Aorta (tissue), 5 donors: Measurements from ENCODE around the gene VSIR. TPM values are rescaled to one million over a fixed set of nuclear protein-coding genes. Genes with fewer than 3 reads are reported as not detected.
A peak's percentile ranks its signal among the peaks of the same experiment; 100 is the strongest.

ENCODE experiments used
- ATAC-seq: fragments of 200-7000 bp; cut with Tn5 transposase; one replicate; pipeline ENCODE4 v1.9.1; 2022; ENCODE audit warnings: moderate library complexity; ENCODE audit not compliant: low FRiP score
- DNase-seq, 2 donors: peaks; one replicate each; pipeline ENCODE4 v3.0.0-alpha.2; 2020
- H3K27ac ChIP-seq, 2 donors: one replicate each; pipeline ENCODE4 v1.5.1; 2013; ENCODE audit warnings: low read length in 2 of 2, mild to moderate bottlenecking in 2 of 2, moderate library complexity in 2 of 2, control low read depth in 1 of 2, inconsistent platforms in 1 of 2, low read depth in 1 of 2
- H3K27me3 ChIP-seq, 2 donors: one replicate each; pipeline ENCODE4 v1.6.1; 2013; ENCODE audit warnings: control low read depth in 1 of 2, low read length in 1 of 2, mild to moderate bottlenecking in 1 of 2, moderate library complexity in 1 of 2; ENCODE audit not compliant: insufficient read depth in 2 of 2, control insufficient read depth in 1 of 2
- H3K36me3 ChIP-seq, 2 donors: one replicate each; pipeline ENCODE4 v1.6.1; 2013; ENCODE audit warnings: control low read depth in 1 of 2, low read length in 1 of 2, mild to moderate bottlenecking in 1 of 2; ENCODE audit not compliant: insufficient read depth in 2 of 2, control insufficient read depth in 1 of 2
- H3K4me1 ChIP-seq, 2 donors: one replicate each; pipeline ENCODE4 v1.6.1; 2013; ENCODE audit warnings: low read length in 2 of 2, control low read depth in 1 of 2, mild to moderate bottlenecking in 1 of 2, moderate library complexity in 1 of 2; ENCODE audit not compliant: insufficient read depth in 2 of 2, control insufficient read depth in 1 of 2
- H3K4me3 ChIP-seq, 2 donors: one replicate each; pipeline ENCODE4 v1.5.1; 2013; ENCODE audit warnings: low read length in 2 of 2, control low read depth in 1 of 2, mild to moderate bottlenecking in 1 of 2
- H3K9me3 ChIP-seq: one replicate; pipeline ENCODE4 v1.6.1; 2013; ENCODE audit warnings: mild to moderate bottlenecking, low read length; ENCODE audit not compliant: control insufficient read depth
- WGBS, 2 donors: extraction: QIAGEN DNeasy Blood & Tissue Kit; methylation state at CpG; one replicate each; pipeline ENCODE4 v1.1.7; 2013; 5-methylcytosine and 5-hydroxymethylcytosine counted together
- intact Hi-C, 2 donors: fragments of 100-400 bp; cut with DNase I; formaldehyde crosslinking; loops; one replicate each; pipeline versions ENCODE4 v1.14.2 to v1.15.0; 2022
- polyA plus RNA-seq, 2 donors: library from polyadenylated mRNA; stranded (reverse); fragments of 200-250 nt; gene quantifications; one replicate each; pipeline ENCODE4 v1.2.3, GENCODE V29; 2013
- total RNA-seq, 2 donors: library from RNA; stranded (reverse); fragmentation: NEBNext Ultra II Directional; extraction: Animal tissue kit (Norgen Biotek cat#: 25700); gene quantifications; one replicate each; pipeline ENCODE4 v1.2.1, GENCODE V29; 2021
- donor health status: healthy with polysubstance abuse.
- donor health status: Bipolar disorder and iron deficiency.
- donor health status: DM: no; HTN: no; CAD: no.
- donor health status: DM: no; HTN: no; CAD: no.
- donor health status: DM: yes; HTN: yes; CAD: no.

VSIR gene
- total and polyA plus RNA-seq, 4 donors, result 44.7 to 123 (median 69.9) TPM

GRCh38 chr10:71765906-71766716, 7.2 kb downstream of the VSIR start:
- Histone ChIP-seq H3K4me3 (no peak overlapping the region), H3K27ac (peak overlapping the region in 1 of 2 donors; percentile 80), H3K27me3 (no peaks in the 10 kb centered on the region), H3K4me1 (peaks cover 0 to 6% of the 10 kb centered on the region in 2 donors), H3K9me3 (no peaks in the 10 kb centered on the region), H3K36me3 (peaks cover 0 to 3% of the 10 kb centered on the region in 2 donors)
- DNase-seq (no peak), ATAC-seq (no peak)
- WGBS, 2 donors, result 90 to 92% methylated on average over 22 of the region's 22 CpGs
- intact Hi-C loops, result loop anchor here in 1 of 2 donors (5.0 kb wide), 1 partner anchor 54 kb away; no protein-coding TSS in a partner anchor

GRCh38 chr10:71765176-71765904, 8.0 kb downstream of the VSIR start:
- Histone ChIP-seq H3K9me3 (no peaks in the 10 kb centered on the region), H3K27me3 (no peaks in the 10 kb centered on the region), H3K4me1 (peaks cover 0 to 6% of the 10 kb centered on the region in 2 donors), H3K27ac (peak overlapping the region in 1 of 2 donors; percentile 80), H3K36me3 (peaks cover 0 to 3% of the 10 kb centered on the region in 2 donors), H3K4me3 (no peak overlapping the region)
- WGBS, 2 donors, result 41 to 48% methylated on average over 8 of the region's 8 CpGs
- intact Hi-C loops, result loop anchor here in 1 of 2 donors (5.0 kb wide), 1 partner anchor 53 kb away; no protein-coding TSS in a partner anchor
- DNase-seq, result peak; percentile 77 to 88
- no peak for ATAC-seq

- intact Hi-C loops, result no loop called here
Observed at GRCh38 chr10:71763352-71764127, 9.8 kb downstream of the VSIR start.

GRCh38 chr10:71762324-71762723, 11.0 kb downstream of the VSIR start:
- Histone ChIP-seq H3K4me3 (no peak overlapping the region), H3K27me3 (no peaks in the 10 kb centered on the region), H3K9me3 (no peaks in the 10 kb centered on the region), H3K4me1 (peaks cover 0 to 2% of the 10 kb centered on the region in 2 donors), H3K27ac (no peak overlapping the region), H3K36me3 (peaks cover 0 to 5% of the 10 kb centered on the region in 2 donors)
- WGBS, 2 donors, result 95 to 98% methylated on average over 5 of the region's 5 CpGs
- intact Hi-C loops, result no loop called here
- ATAC-seq, result no peak
- no peak for DNase-seq

More at GRCh38 chr10:71763352-71764127, 9.8 kb downstream of the VSIR start:
- Histone ChIP-seq H3K27ac (no peak overlapping the region), H3K9me3 (no peaks in the 10 kb centered on the region), H3K27me3 (no peaks in the 10 kb centered on the region), H3K4me3 (no peak overlapping the region), H3K4me1 (peaks cover 0 to 2% of the 10 kb centered on the region in 2 donors), H3K36me3 (peaks cover 0 to 3% of the 10 kb centered on the region in 2 donors)
- DNase-seq (no peak), ATAC-seq (no peak)
- 80 to 85% methylated on average over 11 of the region's 11 CpGs for WGBS, 2 donors

GRCh38 chr10:71761541-71762113, 11.7 kb downstream of the VSIR start:
- Histone ChIP-seq H3K36me3 (peaks cover 0 to 5% of the 10 kb centered on the region in 2 donors), H3K4me3 (no peak overlapping the region), H3K27me3 (no peaks in the 10 kb centered on the region), H3K9me3 (no peaks in the 10 kb centered on the region), H3K4me1 (peaks cover 0 to 2% of the 10 kb centered on the region in 2 donors), H3K27ac (no peak overlapping the region)
- DNase-seq (no peak), ATAC-seq (no peak)
- 92 to 95% methylated on average over 26 of the region's 26 CpGs for WGBS, 2 donors
- intact Hi-C loops, result no loop called here

- no peak overlapping the region for H3K27ac ChIP-seq
- H3K4me3 ChIP-seq, result no peak overlapping the region
- H3K9me3 ChIP-seq, result no peaks in the 10 kb centered on the region
- H3K4me1 ChIP-seq, result no peaks in the 10 kb centered on the region
- intact Hi-C loops, result no loop called here
- whole genome bisulfite sequencing, 2 donors, result 94 to 96% methylated on average over 3 of the region's 3 CpGs
- H3K36me3 ChIP-seq, result peaks cover 0 to 5% of the 10 kb centered on the region in 2 donors
- DNase-seq (no peak), ATAC-seq (no peak)
- H3K27me3 ChIP-seq, result no peaks in the 10 kb centered on the region
Observed at GRCh38 chr10:71761105-71761511, 12.2 kb downstream of the VSIR start.

GRCh38 chr10:71757399-71757922, 15.9 kb downstream of the VSIR start:
- Histone ChIP-seq H3K27ac (no peak overlapping the region), H3K27me3 (no peaks in the 10 kb centered on the region), H3K4me3 (no peak overlapping the region), H3K4me1 (no peaks in the 10 kb centered on the region), H3K36me3 (peaks cover 3 to 8% of the 10 kb centered on the region in 2 donors), H3K9me3 (no peaks in the 10 kb centered on the region)
- WGBS, 2 donors, result 63 to 69% methylated on average over 11 of the region's 11 CpGs
- no peak for DNase-seq
- no peak for ATAC-seq
- intact Hi-C loops, result no loop called here
